ENCODE measurements around the gene UNC93B1.
A peak's percentile ranks its signal among the peaks of the same experiment; 100 is the strongest.

Gene UNC93B1

DNA sequence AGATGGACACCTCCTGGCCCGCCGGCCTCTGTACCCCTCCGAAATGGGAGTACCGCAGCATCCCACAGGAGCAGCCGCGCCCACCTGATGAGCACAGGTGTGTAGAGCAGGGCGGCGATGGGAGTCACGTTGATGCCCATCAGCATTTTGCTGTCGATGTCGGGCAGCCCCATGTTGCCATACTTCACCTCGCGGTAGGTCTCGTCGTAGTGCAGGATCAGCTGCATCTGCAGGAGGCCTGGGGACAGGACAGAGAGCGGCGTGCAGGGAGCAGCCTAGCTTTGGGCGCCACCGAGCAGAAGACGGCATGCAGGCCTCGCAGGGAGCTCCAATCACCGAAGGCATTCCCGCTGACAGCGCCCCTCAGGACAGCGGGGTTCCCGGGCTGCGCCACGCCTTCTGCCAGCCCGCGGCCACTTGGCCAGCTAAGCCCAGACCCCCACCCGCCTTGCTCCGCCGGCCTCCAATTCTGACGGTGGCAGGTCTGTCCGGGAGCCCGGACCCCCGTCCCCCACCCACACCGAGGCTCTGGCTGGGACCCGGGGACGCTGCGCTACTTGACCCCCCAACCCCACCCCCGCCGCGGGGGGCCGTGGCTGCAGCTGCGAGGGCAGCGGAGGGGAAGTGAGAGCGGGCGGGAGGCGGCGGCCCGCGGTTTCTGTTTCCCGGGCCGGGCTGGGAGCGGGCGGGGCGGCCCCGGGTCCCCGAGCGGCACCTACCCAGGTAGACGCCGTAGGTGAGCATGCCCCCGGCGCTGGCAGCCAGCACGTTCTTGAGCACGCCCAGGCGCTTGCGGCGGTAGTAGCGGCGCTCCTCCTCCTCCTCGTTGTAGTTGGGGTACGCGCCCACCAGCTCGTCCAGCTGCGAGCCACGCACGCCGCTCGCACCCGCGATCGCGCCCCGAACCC lies 705 bp downstream of the UNC93B1 start:
- H2AFZ ChIP-seq (ENCODE audit: low read depth, low read length) = no peak overlapping the region
- DNase-seq (no peak), ATAC-seq (ENCODE audit: insufficient read depth, low read depth) (peak; percentile 23; the same call in 1 of the 3 replicates)
- H3K79me2 ChIP-seq (ENCODE audit: insufficient read depth, low read length) = no peaks in the 10 kb centered on the region
- peaks cover 14% of the 10 kb centered on the region for H3K4me1 ChIP-seq (ENCODE audit: insufficient read depth, low read length)
- no peaks in the 10 kb centered on the region for H3K9me3 ChIP-seq (ENCODE audit: insufficient read depth, low read length, severe bottlenecking)
- peaks cover 5% of the 10 kb centered on the region; the same call in 1 of the 2 replicates for H4K20me1 ChIP-seq (ENCODE audit: insufficient read depth, low read length)
- no peak overlapping the region for H3K27ac ChIP-seq (ENCODE audit: low read length)
- no peak for TF ChIP-seq EZH2 (IDR thresholded peaks at IDR 0.05; ENCODE audit: borderline replicate concordance, low read depth, low read length, severe bottlenecking)
- TF ChIP-seq, protein P1, sequence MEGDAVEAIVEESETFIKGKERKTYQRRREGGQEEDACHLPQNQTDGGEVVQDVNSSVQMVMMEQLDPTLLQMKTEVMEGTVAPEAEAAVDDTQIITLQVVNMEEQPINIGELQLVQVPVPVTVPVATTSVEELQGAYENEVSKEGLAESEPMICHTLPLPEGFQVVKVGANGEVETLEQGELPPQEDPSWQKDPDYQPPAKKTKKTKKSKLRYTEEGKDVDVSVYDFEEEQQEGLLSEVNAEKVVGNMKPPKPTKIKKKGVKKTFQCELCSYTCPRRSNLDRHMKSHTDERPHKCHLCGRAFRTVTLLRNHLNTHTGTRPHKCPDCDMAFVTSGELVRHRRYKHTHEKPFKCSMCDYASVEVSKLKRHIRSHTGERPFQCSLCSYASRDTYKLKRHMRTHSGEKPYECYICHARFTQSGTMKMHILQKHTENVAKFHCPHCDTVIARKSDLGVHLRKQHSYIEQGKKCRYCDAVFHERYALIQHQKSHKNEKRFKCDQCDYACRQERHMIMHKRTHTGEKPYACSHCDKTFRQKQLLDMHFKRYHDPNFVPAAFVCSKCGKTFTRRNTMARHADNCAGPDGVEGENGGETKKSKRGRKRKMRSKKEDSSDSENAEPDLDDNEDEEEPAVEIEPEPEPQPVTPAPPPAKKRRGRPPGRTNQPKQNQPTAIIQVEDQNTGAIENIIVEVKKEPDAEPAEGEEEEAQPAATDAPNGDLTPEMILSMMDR (IDR thresholded peaks at IDR 0.05; ENCODE audit: borderline replicate concordance, extremely low read depth, low read length, poor library complexity, severe bottlenecking) = no peak
- no peaks in the 10 kb centered on the region for H3K36me3 ChIP-seq (ENCODE audit: insufficient read depth, low read length)
- H3K27me3 ChIP-seq (ENCODE audit: insufficient read depth, low read length, poor library complexity) = peaks cover 17% of the 10 kb centered on the region
- no peak overlapping the region for H3K9ac ChIP-seq (ENCODE audit: low read depth, low read length)
- no peak overlapping the region for H3K4me2 ChIP-seq (ENCODE audit: insufficient read depth, low read length)
- H3K4me3 ChIP-seq (ENCODE audit: low read depth in 1 of 2, low read length in 2 of 2) = no peak overlapping the region

DNA sequence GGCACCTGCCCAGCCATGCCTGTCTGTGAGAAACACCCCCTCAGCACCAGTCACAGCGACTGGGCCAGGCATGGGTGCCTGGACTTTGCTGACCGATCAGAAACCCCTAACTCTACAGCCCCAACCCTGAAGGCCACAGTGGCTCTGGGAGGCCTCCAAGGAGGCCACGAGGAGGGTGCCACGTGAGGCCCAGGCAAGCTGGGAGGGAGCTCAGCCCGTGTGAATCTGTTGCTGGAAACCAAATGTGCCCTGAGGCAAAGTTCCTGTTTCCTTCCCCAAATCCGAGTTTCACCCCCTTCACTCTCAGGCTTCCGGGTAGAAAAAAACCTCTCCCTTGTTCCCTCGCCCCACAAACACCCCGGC lies 1.3 kb downstream of the UNC93B1 start:
- H3K4me2 ChIP-seq (ENCODE audit: insufficient read depth, low read length) = no peak overlapping the region
- peaks cover 5% of the 10 kb centered on the region; the same call in 1 of the 2 replicates for H4K20me1 ChIP-seq (ENCODE audit: insufficient read depth, low read length)
- no peaks in the 10 kb centered on the region for H3K36me3 ChIP-seq (ENCODE audit: insufficient read depth, low read length)
- H3K79me2 ChIP-seq (ENCODE audit: insufficient read depth, low read length) = no peaks in the 10 kb centered on the region
- no peak overlapping the region for H3K27ac ChIP-seq (ENCODE audit: low read length)
- ATAC-seq (ENCODE audit: insufficient read depth, low read depth) (no peak), DNase-seq (no peak)
- TF ChIP-seq, protein P1 (IDR thresholded peaks at IDR 0.05; ENCODE audit: borderline replicate concordance, extremely low read depth, low read length, poor library complexity, severe bottlenecking) = no peak
- TF ChIP-seq EZH2 (IDR thresholded peaks at IDR 0.05; ENCODE audit: borderline replicate concordance, low read depth, low read length, severe bottlenecking) = no peak
- no peak overlapping the region for H2AFZ ChIP-seq (ENCODE audit: low read depth, low read length)
- H3K27me3 ChIP-seq (ENCODE audit: insufficient read depth, low read length, poor library complexity) = peaks cover 17% of the 10 kb centered on the region
- no peak overlapping the region for H3K4me3 ChIP-seq (ENCODE audit: low read depth in 1 of 2, low read length in 2 of 2)
- no peaks in the 10 kb centered on the region for H3K9me3 ChIP-seq (ENCODE audit: insufficient read depth, low read length, severe bottlenecking)
- peaks cover 14% of the 10 kb centered on the region for H3K4me1 ChIP-seq (ENCODE audit: insufficient read depth, low read length)
- no peak overlapping the region for H3K9ac ChIP-seq (ENCODE audit: low read depth, low read length)

DNA sequence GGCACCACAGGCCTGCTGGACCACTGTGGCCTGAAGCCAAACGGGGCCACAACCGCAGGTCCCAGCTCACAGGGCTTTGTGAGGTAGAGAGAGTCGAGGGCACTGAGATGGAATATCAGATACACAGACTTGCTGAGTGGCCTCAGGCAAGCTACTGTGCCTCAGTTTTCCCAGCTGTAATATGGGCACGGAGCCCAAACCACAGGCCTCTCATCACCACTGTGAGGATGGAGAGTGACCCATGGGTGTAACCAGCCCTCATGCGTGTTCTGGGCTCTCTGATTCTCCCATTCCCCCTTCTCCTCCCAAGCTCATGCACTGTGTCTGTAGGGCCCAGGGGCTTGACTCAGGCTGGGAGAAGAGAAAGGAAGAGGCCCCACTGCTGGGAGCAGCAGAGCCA lies 4.2 kb downstream of the UNC93B1 start:
- H4K20me1 ChIP-seq (ENCODE audit: insufficient read depth, low read length) = peaks cover 5% of the 10 kb centered on the region; the same call in 1 of the 2 replicates
- no peak overlapping the region for H3K27ac ChIP-seq (ENCODE audit: low read length)
- H3K27me3 ChIP-seq (ENCODE audit: insufficient read depth, low read length, poor library complexity) = peaks cover 15% of the 10 kb centered on the region
- H3K4me1 ChIP-seq (ENCODE audit: insufficient read depth, low read length) = peaks cover 11% of the 10 kb centered on the region
- no peaks in the 10 kb centered on the region for H3K36me3 ChIP-seq (ENCODE audit: insufficient read depth, low read length)
- H3K4me3 ChIP-seq (ENCODE audit: low read depth in 1 of 2, low read length in 2 of 2) = no peak overlapping the region
- H3K9me3 ChIP-seq (ENCODE audit: insufficient read depth, low read length, severe bottlenecking) = no peaks in the 10 kb centered on the region
- no peak for TF ChIP-seq EZH2 (IDR thresholded peaks at IDR 0.05; ENCODE audit: borderline replicate concordance, low read depth, low read length, severe bottlenecking)
- TF ChIP-seq, protein P1 (IDR thresholded peaks at IDR 0.05; ENCODE audit: borderline replicate concordance, extremely low read depth, low read length, poor library complexity, severe bottlenecking) = no peak
- no peak overlapping the region for H3K9ac ChIP-seq (ENCODE audit: low read depth, low read length)
- no peaks in the 10 kb centered on the region for H3K79me2 ChIP-seq (ENCODE audit: insufficient read depth, low read length)
- DNase-seq (no peak), ATAC-seq (ENCODE audit: insufficient read depth, low read depth) (no peak)
- H2AFZ ChIP-seq (ENCODE audit: low read depth, low read length) = no peak overlapping the region
- H3K4me2 ChIP-seq (ENCODE audit: insufficient read depth, low read length) = no peak overlapping the region

Data from DND-41 (cell line).